Hematopoietic multipotent progenitor cell treated with erythropoietin and hydrocortisone succinate and interleukin-3 and kit ligand, for 8 days (in vitro differentiated cells): ENCODE measurements around the gene MBD5.

Experiments
- DNase-seq: peaks from one replicate; pipeline ENCODE4 v3.0.0-alpha.2; 2015

MBD5 gene

GRCh38 chr2:148026573-148026972 lies 5.7 kb downstream of the MBD5 start:
- DNase-seq, result no peak

- no peak for DNase-seq
Measured at GRCh38 chr2:148027822-148028221, 6.9 kb downstream of the MBD5 start.

- DNase-seq, result no peak
Measured at GRCh38 chr2:148028781-148029180, 7.9 kb downstream of the MBD5 start.

GRCh38 chr2:148031152-148031551 lies 10.3 kb downstream of the MBD5 start:
- no peak for DNase-seq

GRCh38 chr2:148032215-148032614 lies 11.3 kb downstream of the MBD5 start:
- no peak for DNase-seq

GRCh38 chr2:148039783-148040182 lies 18.9 kb downstream of the MBD5 start:
- no peak for DNase-seq

GRCh38 chr2:148042219-148042618 lies 21.3 kb downstream of the MBD5 start:
- no peak for DNase-seq

- no peak for DNase-seq
Measured at GRCh38 chr2:148044322-148044721, 23.4 kb downstream of the MBD5 start.

- DNase-seq, result no peak
Measured at GRCh38 chr2:148046802-148047201, 25.9 kb downstream of the MBD5 start.

- DNase-seq, result peak; percentile 39
Measured at GRCh38 chr2:148048475-148049221, 27.8 kb downstream of the MBD5 start.

- DNase-seq, result no peak
Measured at GRCh38 chr2:148049284-148049683, 28.4 kb downstream of the MBD5 start.

GRCh38 chr2:148052687-148053086 lies 31.8 kb downstream of the MBD5 start:
- DNase-seq, result no peak

- DNase-seq, result no peak
Measured at GRCh38 chr2:148058641-148059040, 37.8 kb downstream of the MBD5 start.

- DNase-seq, result no peak
Measured at GRCh38 chr2:148063633-148064032, 42.7 kb downstream of the MBD5 start.

- no peak for DNase-seq
Measured at GRCh38 chr2:148065936-148066335, 45.0 kb downstream of the MBD5 start.

- DNase-seq, result peak; percentile 67
Measured at GRCh38 chr2:148067801-148068200, 46.9 kb downstream of the MBD5 start.

GRCh38 chr2:148071351-148071750 lies 50.5 kb downstream of the MBD5 start:
- DNase-seq, result no peak

- DNase-seq, result no peak
Measured at GRCh38 chr2:148096012-148096411, 75.1 kb downstream of the MBD5 start.

GRCh38 chr2:148102641-148103040 lies 81.8 kb downstream of the MBD5 start:
- DNase-seq, result no peak

GRCh38 chr2:148103946-148104345 lies 83.1 kb downstream of the MBD5 start:
- DNase-seq, result no peak

GRCh38 chr2:148106331-148106730 lies 85.4 kb downstream of the MBD5 start:
- DNase-seq, result no peak

- no peak for DNase-seq
Measured at GRCh38 chr2:148108385-148108784, 87.5 kb downstream of the MBD5 start.

GRCh38 chr2:148110184-148110583 lies 89.3 kb downstream of the MBD5 start:
- DNase-seq, result no peak

- no peak for DNase-seq
Measured at GRCh38 chr2:148122788-148123187, 101.9 kb downstream of the MBD5 start.

- no peak for DNase-seq
Measured at GRCh38 chr2:148124271-148124670, 103.4 kb downstream of the MBD5 start.
